Mesenchymal stem cell (in vitro differentiated cells and primary cell): Measurements from ENCODE around the gene SV2C.

ENCODE experiments used
- DNase-seq: peaks from one replicate; pipeline ENCODE4 v3.0.0-alpha.2; 2013
- H2AFZ ChIP-seq: one replicate; pipeline ENCODE4 v1.6.1; 2013; ENCODE audit warnings: low read depth, mild to moderate bottlenecking, control low read depth, inconsistent platforms, low read length, moderate library complexity
- H2AK5ac ChIP-seq: 2 replicates; pipeline ENCODE4 v1.6.1; 2013; ENCODE audit warnings: low read length, moderate library complexity, mild to moderate bottlenecking, inconsistent platforms; ENCODE audit not compliant: severe bottlenecking
- H2BK120ac ChIP-seq: one replicate; pipeline ENCODE4 v1.6.1; 2013; ENCODE audit warnings: low read depth, mild to moderate bottlenecking, inconsistent platforms, low read length, moderate library complexity
- H2BK12ac ChIP-seq, 2 experiments: one replicate each; pipeline ENCODE4 v1.6.1; 2013; ENCODE audit warnings: inconsistent platforms in 2 of 2, low read length in 2 of 2, mild to moderate bottlenecking in 2 of 2, moderate library complexity in 2 of 2, control low read depth in 1 of 2
- H2BK15ac ChIP-seq: one replicate; pipeline ENCODE4 v1.6.1; 2013; ENCODE audit warnings: mild to moderate bottlenecking, low read depth, inconsistent platforms; ENCODE audit not compliant: poor library complexity, severe bottlenecking
- H2BK5ac ChIP-seq: 2 replicates; pipeline ENCODE4 v1.6.1; 2013; ENCODE audit warnings: low read depth, mild to moderate bottlenecking, low read length, control low read depth, inconsistent platforms; ENCODE audit not compliant: poor library complexity, severe bottlenecking
- H3K14ac ChIP-seq, 2 experiments: one replicate each; pipeline ENCODE4 v1.6.1; 2013; ENCODE audit warnings: inconsistent platforms in 2 of 2, low read length in 2 of 2, control low read depth in 1 of 2, mild to moderate bottlenecking in 1 of 2, moderate library complexity in 1 of 2
- H3K18ac ChIP-seq, 2 experiments: one replicate each; pipeline ENCODE4 v1.6.1; 2013; ENCODE audit warnings: inconsistent platforms in 2 of 2, low read length in 2 of 2, control low read depth in 1 of 2, low read depth in 1 of 2, mild to moderate bottlenecking in 1 of 2
- H3K23ac ChIP-seq, 2 experiments: one replicate each; pipeline ENCODE4 v1.6.1; 2013; ENCODE audit warnings: inconsistent platforms in 2 of 2, low read length in 2 of 2, mild to moderate bottlenecking in 2 of 2, moderate library complexity in 2 of 2, control low read depth in 1 of 2
- H3K27ac ChIP-seq: 2 replicates; pipeline ENCODE4 v1.5.1; 2013; ENCODE audit warnings: mild to moderate bottlenecking, moderate library complexity, low read length, control low read depth, inconsistent platforms; ENCODE audit not compliant: poor library complexity, severe bottlenecking
- H3K27me3 ChIP-seq, 2 experiments: 2 replicates each; pipeline versions ENCODE4 v1.6.1 to v1.7.0; 2013; ENCODE audit warnings: low read length in 2 of 2, mild to moderate bottlenecking in 2 of 2, moderate library complexity in 2 of 2, control low read depth in 1 of 2, inconsistent platforms in 1 of 2; ENCODE audit not compliant: control insufficient read depth in 1 of 2, insufficient read depth in 1 of 2
- H3K36me3 ChIP-seq, 2 experiments: 2 replicates each; pipeline versions ENCODE4 v1.6.1 to v1.7.0; 2013; ENCODE audit warnings: low read length in 2 of 2, control low read depth in 1 of 2, inconsistent platforms in 1 of 2, low read depth in 1 of 2, mild to moderate bottlenecking in 1 of 2; ENCODE audit not compliant: insufficient read depth in 2 of 2, control insufficient read depth in 1 of 2
- H3K4ac ChIP-seq, 2 experiments: one replicate each; pipeline ENCODE4 v1.6.1; 2013; ENCODE audit warnings: inconsistent platforms in 2 of 2, low read length in 2 of 2, mild to moderate bottlenecking in 2 of 2, moderate library complexity in 2 of 2, control low read depth in 1 of 2, low read depth in 1 of 2
- H3K4me1 ChIP-seq: 2 replicates; pipeline ENCODE4 v1.6.1; 2013; ENCODE audit warnings: low read depth, low read length, control low read depth; ENCODE audit not compliant: control insufficient read depth, insufficient read depth
- H3K4me2 ChIP-seq: 2 replicates; pipeline ENCODE4 v1.6.1; 2013; ENCODE audit warnings: low read length, mild to moderate bottlenecking, inconsistent platforms; ENCODE audit not compliant: poor library complexity, severe bottlenecking
- H3K4me3 ChIP-seq, 2 experiments: 2 replicates each; pipeline versions ENCODE4 v1.5.1 to v1.7.0; 2013; ENCODE audit warnings: low read length in 2 of 2, mild to moderate bottlenecking in 2 of 2, control low read depth in 1 of 2, low read depth in 1 of 2; ENCODE audit not compliant: insufficient read depth in 1 of 2
- H3K79me1 ChIP-seq: replicated peaks from 2 replicates; pipeline ENCODE4 v1.6.1; 2013; ENCODE audit warnings: mild to moderate bottlenecking, control low read depth, low read length, inconsistent platforms; ENCODE audit not compliant: poor library complexity, severe bottlenecking
- H3K9ac ChIP-seq: 2 replicates; pipeline ENCODE4 v1.7.0; 2013; ENCODE audit warnings: mild to moderate bottlenecking, low read length, moderate library complexity
- H3K9me3 ChIP-seq: 2 replicates; pipeline ENCODE4 v1.7.0; 2013; ENCODE audit warnings: mild to moderate bottlenecking, low read length; ENCODE audit not compliant: control insufficient read depth
- H4K8ac ChIP-seq: one replicate; pipeline ENCODE4 v1.6.1; 2013; ENCODE audit warnings: inconsistent platforms, mild to moderate bottlenecking, low read length, moderate library complexity
- H4K91ac ChIP-seq: one replicate; pipeline ENCODE4 v1.6.1; 2013; ENCODE audit warnings: mild to moderate bottlenecking, low read length, inconsistent platforms
- WGBS: methylation state at CpG from one replicate; pipeline ENCODE4 v1.1.7; 2013; ENCODE audit warnings: mixed read lengths; 5-methylcytosine and 5-hydroxymethylcytosine counted together

Gene SV2C

GRCh38 chr5:76196457-76196856 is 113.3 kb downstream of the SV2C start:
- no peak overlapping the region for H2BK15ac ChIP-seq
- H3K36me3 ChIP-seq = no peaks in the 10 kb centered on the region
- H3K4ac ChIP-seq = no peak overlapping the region
- no peak for DNase-seq
- H3K18ac ChIP-seq = no peak overlapping the region
- no peak overlapping the region for H2BK12ac ChIP-seq
- H3K4me3 ChIP-seq = no peak overlapping the region
- peaks cover 1% of the 10 kb centered on the region for H3K4me1 ChIP-seq
- no peak overlapping the region for H3K14ac ChIP-seq
- H4K91ac ChIP-seq = no peak overlapping the region
- no peak overlapping the region for H3K9ac ChIP-seq
- H4K8ac ChIP-seq = no peak overlapping the region
- H2BK120ac ChIP-seq = no peak overlapping the region
- WGBS = 85% methylated on average over 3 of the region's 3 CpGs
- no peak overlapping the region for H2AK5ac ChIP-seq
- no peak overlapping the region for H2BK5ac ChIP-seq
- H3K23ac ChIP-seq = no peak overlapping the region
- H3K27me3 ChIP-seq = peaks cover 0 to 36% of the 10 kb centered on the region in 2 experiments
- H3K4me2 ChIP-seq = no peak overlapping the region
- no peaks in the 10 kb centered on the region for H3K9me3 ChIP-seq
- no peak overlapping the region for H3K27ac ChIP-seq
- no peaks in the 10 kb centered on the region for H3K79me1 ChIP-seq
- H2AFZ ChIP-seq = no peak overlapping the region

- no peak overlapping the region for H2AK5ac ChIP-seq
- DNase-seq = no peak
- H2BK120ac ChIP-seq = no peak overlapping the region
- H3K4me1 ChIP-seq = peaks cover 1% of the 10 kb centered on the region
- H3K27me3 ChIP-seq = peaks cover 0 to 36% of the 10 kb centered on the region in 2 experiments
- no peak overlapping the region for H2BK5ac ChIP-seq
- no peak overlapping the region for H2AFZ ChIP-seq
- H3K4me2 ChIP-seq = no peak overlapping the region
- H2BK12ac ChIP-seq = no peak overlapping the region
- no peak overlapping the region for H3K14ac ChIP-seq
- H3K27ac ChIP-seq = no peak overlapping the region
- WGBS = 68% methylated on average over 2 of the region's 2 CpGs
- H3K4me3 ChIP-seq = no peak overlapping the region
- H3K79me1 ChIP-seq = no peaks in the 10 kb centered on the region
- H3K36me3 ChIP-seq = no peaks in the 10 kb centered on the region
- H4K91ac ChIP-seq = no peak overlapping the region
- no peak overlapping the region for H3K18ac ChIP-seq
- no peaks in the 10 kb centered on the region for H3K9me3 ChIP-seq
- no peak overlapping the region for H3K4ac ChIP-seq
- no peak overlapping the region for H2BK15ac ChIP-seq
- H3K9ac ChIP-seq = no peak overlapping the region
- H3K23ac ChIP-seq = no peak overlapping the region
- no peak overlapping the region for H4K8ac ChIP-seq
These were observed 113.8 kb downstream of the SV2C start for GRCh38 chr5:76196886-76197489.

- Histone ChIP-seq H3K9ac (no peak overlapping the region), H3K79me1 (no peaks in the 10 kb centered on the region), H3K18ac (no peak overlapping the region), H3K23ac (no peak overlapping the region), H2AK5ac (no peak overlapping the region), H3K14ac (no peak overlapping the region), H2AFZ (no peak overlapping the region), H2BK15ac (no peak overlapping the region), H4K8ac (no peak overlapping the region), H3K4me3 (no peak overlapping the region), H3K36me3 (no peaks in the 10 kb centered on the region), H4K91ac (no peak overlapping the region), H3K9me3 (no peaks in the 10 kb centered on the region), H3K4ac (no peak overlapping the region), H2BK12ac (no peak overlapping the region), H2BK5ac (no peak overlapping the region), H3K4me2 (no peak overlapping the region), H2BK120ac (no peak overlapping the region), H3K27me3 (peaks cover 0 to 31% of the 10 kb centered on the region in 2 experiments), H3K4me1 (peaks cover 1% of the 10 kb centered on the region), H3K27ac (no peak overlapping the region)
- no peak for DNase-seq
- 83% methylated on average over 3 of the region's 3 CpGs for WGBS
These were observed 114.5 kb downstream of the SV2C start for GRCh38 chr5:76197726-76198125.

GRCh38 chr5:76199336-76200318 is 116.4 kb downstream of the SV2C start:
- no peak for DNase-seq
- Histone ChIP-seq H3K23ac (no peak overlapping the region), H3K9ac (no peak overlapping the region), H3K27ac (no peak overlapping the region), H4K91ac (no peak overlapping the region), H4K8ac (no peak overlapping the region), H3K79me1 (no peaks in the 10 kb centered on the region), H3K18ac (no peak overlapping the region), H2AK5ac (no peak overlapping the region), H3K4me1 (peaks cover 1% of the 10 kb centered on the region), H3K27me3 (peaks cover 0 to 14% of the 10 kb centered on the region in 2 experiments), H2AFZ (no peak overlapping the region), H3K4me2 (no peak overlapping the region), H2BK12ac (no peak overlapping the region), H3K14ac (no peak overlapping the region), H3K9me3 (no peaks in the 10 kb centered on the region), H3K4me3 (no peak overlapping the region), H3K36me3 (no peaks in the 10 kb centered on the region), H2BK5ac (no peak overlapping the region), H2BK120ac (no peak overlapping the region), H3K4ac (no peak overlapping the region), H2BK15ac (no peak overlapping the region)
- 64% methylated on average over 6 of the region's 6 CpGs for WGBS
